HG02840 (cell line): ENCODE measurements around the gene WDSUB1.

Experiments used
- ATAC-seq: cut with Tn5 transposase; IDR thresholded peaks from one replicate; pipeline ENCODE4 v1.9.1; 2021; ENCODE audit warnings: mild to moderate bottlenecking, moderate library complexity, moderate number of reproducible peaks; ENCODE audit not compliant: unreplicated experiment, low FRiP score

Gene WDSUB1

GRCh38 chr2:159225025-159226016, 61.2 kb downstream of the WDSUB1 start:
- no peak for ATAC-seq

GRCh38 chr2:159224061-159224813, 62.3 kb downstream of the WDSUB1 start:
- no peak for ATAC-seq

GRCh38 chr2:159219394-159219998, 67.0 kb downstream of the WDSUB1 start:
- no peak for ATAC-seq

GRCh38 chr2:159218389-159218788, 68.1 kb downstream of the WDSUB1 start:
- no peak for ATAC-seq

GRCh38 chr2:159217676-159218075, 68.8 kb downstream of the WDSUB1 start:
- no peak for ATAC-seq

DNA sequence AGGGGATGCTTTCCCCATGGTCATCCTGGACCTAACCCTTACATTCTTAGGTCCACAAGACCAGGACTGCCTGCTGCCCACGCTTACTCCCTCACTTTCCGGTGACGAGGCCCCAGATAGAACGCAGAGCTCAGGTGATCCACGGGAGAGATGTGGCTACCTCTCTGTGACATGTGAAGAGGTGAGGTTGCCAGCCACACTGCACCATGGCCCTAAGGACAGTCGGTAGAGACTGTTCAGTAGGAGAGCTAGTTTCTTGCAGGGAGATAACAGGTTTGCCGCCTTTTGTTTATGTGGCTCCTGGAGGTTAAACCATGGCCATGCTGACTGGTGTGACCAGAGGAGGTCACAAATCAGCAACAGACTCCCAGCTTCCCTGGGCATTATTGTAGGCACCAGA, 71.4 kb downstream of the WDSUB1 start:
- no peak for ATAC-seq

- ATAC-seq: no peak
These were observed 72.1 kb downstream of the WDSUB1 start for GRCh38 chr2:159214325-159214865.

- ATAC-seq: no peak
These were observed 73.2 kb downstream of the WDSUB1 start for GRCh38 chr2:159213296-159213695.

DNA sequence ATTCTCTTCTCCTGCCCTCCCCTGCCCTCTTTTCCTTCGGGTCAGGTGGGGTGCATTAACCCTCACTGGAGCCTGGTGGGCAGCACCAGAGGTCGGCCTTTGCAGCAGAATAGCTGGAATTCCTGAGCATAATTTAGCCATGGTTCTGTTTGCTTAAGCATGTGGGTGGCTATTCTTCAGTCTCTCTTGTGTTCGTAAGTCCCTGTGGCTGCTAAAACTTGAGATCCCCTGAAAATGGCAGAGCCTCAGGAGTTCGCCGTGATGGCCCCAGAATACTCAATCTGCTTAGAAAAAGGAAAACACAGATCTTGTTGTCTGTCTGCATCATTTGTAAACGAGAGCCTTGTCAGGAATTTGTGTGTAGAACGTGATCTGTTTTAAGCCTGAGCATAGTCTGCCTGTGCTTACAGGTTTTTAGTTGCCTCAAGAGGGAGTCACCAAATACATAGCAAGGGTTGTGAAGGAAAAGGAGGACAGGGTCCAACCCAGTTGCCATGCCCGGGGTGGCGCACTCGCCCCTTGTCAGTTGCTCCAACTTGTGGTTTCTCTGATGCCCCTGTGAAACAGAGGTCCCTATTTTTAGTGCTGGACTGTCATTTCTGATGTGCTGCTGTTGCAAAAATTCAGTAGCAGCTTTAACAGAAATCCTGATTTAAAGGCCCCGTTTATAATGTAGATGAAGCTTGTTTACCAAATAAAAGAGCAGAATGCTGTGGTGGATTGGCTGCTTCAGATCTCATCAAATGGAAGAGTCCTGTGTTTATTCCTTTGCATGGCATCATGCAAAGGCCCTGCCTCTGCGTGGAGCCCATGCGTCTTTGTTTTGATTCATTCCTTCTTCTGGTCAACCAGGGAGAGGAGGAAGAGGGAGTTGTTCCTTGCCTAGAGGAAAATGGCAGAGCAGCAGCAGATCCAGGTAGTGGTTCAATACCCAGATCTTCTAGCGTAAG, 74.8 kb downstream of the WDSUB1 start:
- ATAC-seq: no peak

GRCh38 chr2:159209341-159210306, 76.9 kb downstream of the WDSUB1 start:
- no peak for ATAC-seq

DNA sequence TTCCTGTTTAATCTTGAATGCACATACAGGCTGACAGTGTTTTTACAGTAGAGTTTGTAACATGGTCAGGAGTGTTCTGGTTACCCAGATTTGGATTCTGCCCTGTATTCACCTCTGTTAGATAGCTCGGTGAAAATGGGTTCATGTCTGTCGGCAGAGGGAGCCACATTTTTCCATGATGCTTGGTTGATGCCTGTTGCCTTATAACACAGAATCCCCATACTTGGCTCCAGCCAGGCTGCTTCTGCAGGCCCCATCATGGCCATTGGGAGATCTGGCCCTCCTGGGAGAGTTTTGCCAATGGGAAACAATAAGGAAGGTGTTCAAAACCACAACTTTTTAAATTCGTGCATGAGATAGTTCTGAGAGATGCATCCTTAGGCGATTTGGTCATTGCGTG, 78.1 kb downstream of the WDSUB1 start:
- no peak for ATAC-seq

DNA sequence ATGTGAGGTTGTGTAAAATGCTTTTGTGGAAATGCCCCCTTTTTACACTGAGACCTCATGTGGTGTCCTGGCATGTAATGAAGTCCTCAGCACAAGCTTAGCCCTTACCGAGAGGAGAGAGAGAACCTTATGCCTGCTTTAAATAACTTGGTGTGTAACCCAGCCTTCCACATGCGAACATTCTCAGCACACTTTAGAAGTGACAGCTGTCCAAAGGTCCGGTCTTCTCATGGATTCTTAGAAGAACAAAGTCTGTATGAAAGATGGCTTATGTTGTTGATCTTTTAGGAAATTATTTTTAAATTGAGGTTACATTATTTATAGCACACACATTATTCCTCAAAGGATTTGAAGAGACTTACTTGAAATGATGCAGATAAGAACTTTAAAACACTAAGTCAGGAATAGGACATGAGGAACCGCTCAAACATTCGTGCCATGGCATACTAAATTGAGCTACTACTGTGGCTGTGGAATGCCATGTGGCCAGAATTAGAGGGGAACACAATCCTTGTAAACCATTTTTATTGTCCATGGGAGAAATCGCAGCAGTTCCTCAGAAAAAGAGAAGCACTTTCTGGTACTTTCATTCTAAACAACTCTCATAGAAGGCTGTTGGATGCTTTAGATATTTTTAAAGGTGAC, 79.6 kb downstream of the WDSUB1 start:
- no peak for ATAC-seq

DNA sequence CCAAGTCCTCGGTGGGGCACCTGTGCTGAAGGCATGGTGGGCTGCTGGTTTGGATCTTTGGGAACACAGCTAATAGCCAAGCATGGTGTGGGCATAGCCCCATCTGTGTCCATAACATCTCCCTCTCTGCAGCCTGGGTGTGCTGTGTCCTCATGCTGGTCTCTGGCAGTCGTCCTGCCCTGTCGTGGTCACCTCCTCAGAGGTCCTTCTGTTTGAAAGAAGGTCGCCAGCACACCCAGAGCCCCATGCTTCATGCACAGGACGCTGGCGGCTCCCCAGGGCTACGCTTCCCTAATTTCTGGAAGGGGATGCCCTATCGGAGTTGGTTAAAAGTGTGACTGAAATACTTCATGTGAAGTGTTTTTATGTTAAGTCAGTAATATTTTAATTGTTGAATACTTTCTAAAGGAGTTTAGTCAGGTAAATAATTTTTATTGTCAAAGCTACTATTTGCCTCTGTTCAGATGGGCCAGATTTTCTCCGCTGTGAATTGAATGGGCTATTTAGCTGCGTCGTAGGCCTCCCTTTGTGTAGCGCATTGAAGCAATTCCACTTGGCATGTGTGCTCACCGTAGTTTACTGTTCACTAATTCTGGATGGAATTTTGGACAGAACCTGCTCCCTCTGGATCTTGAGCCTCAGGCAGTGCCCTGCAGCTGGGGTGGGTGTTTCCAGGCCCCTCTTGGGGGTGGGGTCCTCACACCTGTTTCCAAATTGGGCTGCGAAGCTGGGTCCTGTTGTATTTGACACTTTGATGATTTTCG, 81.9 kb downstream of the WDSUB1 start:
- ATAC-seq: no peak

DNA sequence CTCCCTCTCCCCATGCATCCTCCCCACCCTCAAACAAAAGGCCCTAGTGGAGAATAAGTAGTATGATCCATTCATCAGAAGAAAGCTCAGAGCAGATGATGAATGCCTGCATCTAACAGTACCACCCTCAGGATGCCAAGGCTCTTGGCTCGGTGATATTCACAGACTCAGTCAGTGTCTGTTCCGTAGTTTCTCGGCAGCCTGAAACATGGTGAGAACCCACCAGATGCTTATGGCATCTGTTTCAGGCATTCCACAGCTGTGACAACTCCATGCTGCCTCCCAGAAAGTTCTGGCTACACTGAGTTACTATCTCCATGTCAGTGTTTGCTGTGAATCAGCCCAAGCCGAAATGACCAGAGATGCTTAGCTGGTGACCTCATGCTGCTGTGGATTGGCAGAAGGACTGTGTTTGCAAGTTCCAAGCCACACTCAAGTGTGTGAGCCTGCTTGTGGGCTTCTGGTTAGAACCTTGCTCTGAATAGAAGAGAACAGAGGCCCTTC, 83.9 kb downstream of the WDSUB1 start:
- ATAC-seq: no peak

- peak; percentile 94 for ATAC-seq
These were observed 85.0 kb downstream of the WDSUB1 start for GRCh38 chr2:159201360-159202063.

DNA sequence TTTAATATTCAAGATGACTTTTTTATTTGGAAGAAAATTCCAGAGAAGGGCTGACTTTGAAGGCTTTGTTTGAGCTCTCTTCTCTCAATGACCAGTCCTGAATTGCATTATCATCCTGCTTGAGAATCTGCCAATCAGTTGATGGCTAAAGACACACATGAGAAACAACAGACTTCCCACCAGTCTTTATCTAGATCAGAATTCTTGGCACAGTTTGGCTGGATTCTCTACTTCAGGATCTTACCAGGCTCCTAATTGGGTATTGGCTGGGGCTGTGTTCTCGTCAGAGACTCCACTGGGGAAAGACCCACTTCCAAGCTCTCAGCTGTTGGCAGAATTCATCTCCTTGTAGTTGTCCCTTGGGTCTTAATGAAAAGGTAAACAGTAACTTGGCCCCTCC, 86.0 kb downstream of the WDSUB1 start:
- ATAC-seq: no peak
